HL-60 (cell line): ENCODE measurements around the gene POLR2L.
A peak's percentile ranks its signal among the peaks of the same experiment; 100 is the strongest.

Experiments
- DNase-seq, 2 experiments: peaks; one replicate each; pipeline ENCODE4 v3.0.0-alpha.2; 2010 to 2020; ENCODE audit warnings: low read depth in 1 of 2, low spot score in 1 of 2
- H3K27ac ChIP-seq: fragments of 250-450 bp; sonication (Bioruptor Pico); replicated peaks from 2 replicates; pipeline ENCODE4 v1.5.1; 2020; ENCODE audit warnings: mild to moderate bottlenecking, moderate library complexity
- H3K27me3 ChIP-seq: fragments of 250-450 bp; sonication (Bioruptor Pico); 2 replicates; pipeline ENCODE4 v1.5.1; 2021; ENCODE audit warnings: mild to moderate bottlenecking, moderate library complexity; ENCODE audit not compliant: insufficient read depth, poor library complexity, severe bottlenecking
- H3K4me3 ChIP-seq: replicated peaks from 2 replicates; pipeline ENCODE4 v1.5.1; 2011; ENCODE audit warnings: mild to moderate bottlenecking, control low read depth, low read length; ENCODE audit not compliant: insufficient read depth
- CTCF ChIP-seq: IDR thresholded peaks from one replicate; pipeline ENCODE4 v1.5.1; 2011; ENCODE audit warnings: low read length, control low read depth, inconsistent platforms; ENCODE audit not compliant: insufficient read depth
- GABPA ChIP-seq: IDR thresholded peaks from 2 replicates; pipeline ENCODE4 v1.6.1; 2012; ENCODE audit warnings: low read depth
- POLR2AphosphoS5 ChIP-seq: IDR thresholded peaks from 2 replicates; pipeline ENCODE4 v1.6.1; 2012; ENCODE audit warnings: low read depth
- SPI1 ChIP-seq: IDR thresholded peaks from 2 replicates; pipeline ENCODE4 v1.6.1; 2012; ENCODE audit warnings: low read depth, mild to moderate bottlenecking, borderline replicate concordance
- TF ChIP-seq, protein P1 (sequence below): IDR thresholded peaks from 2 replicates; pipeline ENCODE4 v1.6.1; 2012; ENCODE audit warnings: low read depth; ENCODE audit not compliant: insufficient replicate concordance

The POLR2L gene

DNA sequence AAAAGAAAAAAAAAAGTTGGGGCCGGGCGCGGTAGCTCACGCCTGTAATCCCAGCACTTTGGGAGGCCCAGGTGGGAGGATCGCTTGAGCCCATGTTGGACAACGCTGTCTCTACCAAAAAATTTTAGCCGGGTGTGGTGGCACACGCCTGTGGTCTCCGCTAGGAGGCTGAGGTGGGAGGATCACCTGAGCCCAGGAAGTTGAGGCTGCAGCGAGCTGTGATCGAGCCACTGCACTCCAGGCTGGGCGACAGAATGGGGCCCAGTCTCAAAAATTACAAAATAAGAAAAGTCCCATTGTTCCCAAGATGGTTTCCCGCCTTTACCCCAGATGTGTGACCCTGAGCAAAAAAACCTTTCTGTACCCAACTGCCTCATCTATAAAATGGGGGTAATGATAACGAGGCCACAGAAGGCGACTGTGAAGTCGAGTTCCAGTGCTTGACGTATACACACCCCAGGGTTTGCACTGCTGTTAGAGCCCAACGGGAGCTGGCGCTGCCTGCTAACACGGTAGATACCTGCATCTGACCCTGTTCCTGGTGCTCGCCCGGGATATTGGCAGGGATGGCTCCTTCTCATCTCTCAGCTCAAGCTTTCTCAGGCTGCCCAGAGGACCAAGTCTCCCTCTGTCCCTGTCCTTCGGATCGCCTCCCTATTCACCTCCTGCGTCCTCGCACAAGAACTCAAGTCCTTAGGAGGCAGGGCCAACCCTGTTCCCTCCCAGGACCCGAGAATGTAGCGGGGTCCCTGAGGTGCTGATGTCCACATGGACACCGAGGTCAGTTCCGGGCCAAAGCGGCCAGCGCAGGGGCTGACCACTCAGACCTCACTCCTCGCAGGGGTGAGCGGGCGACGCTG, 33.7 kb downstream of the POLR2L start:
- peak in 1 of 2 experiments; percentile 60 for DNase-seq
- no peaks in the 10 kb centered on the region for H3K27me3 ChIP-seq
- H3K27ac ChIP-seq: peak overlapping the region; percentile 100
- H3K4me3 ChIP-seq: peak overlapping the region; percentile 72
- no peak for TF ChIP-seq CTCF
- no peak for TF ChIP-seq GABPA
- TF ChIP-seq, protein P1, sequence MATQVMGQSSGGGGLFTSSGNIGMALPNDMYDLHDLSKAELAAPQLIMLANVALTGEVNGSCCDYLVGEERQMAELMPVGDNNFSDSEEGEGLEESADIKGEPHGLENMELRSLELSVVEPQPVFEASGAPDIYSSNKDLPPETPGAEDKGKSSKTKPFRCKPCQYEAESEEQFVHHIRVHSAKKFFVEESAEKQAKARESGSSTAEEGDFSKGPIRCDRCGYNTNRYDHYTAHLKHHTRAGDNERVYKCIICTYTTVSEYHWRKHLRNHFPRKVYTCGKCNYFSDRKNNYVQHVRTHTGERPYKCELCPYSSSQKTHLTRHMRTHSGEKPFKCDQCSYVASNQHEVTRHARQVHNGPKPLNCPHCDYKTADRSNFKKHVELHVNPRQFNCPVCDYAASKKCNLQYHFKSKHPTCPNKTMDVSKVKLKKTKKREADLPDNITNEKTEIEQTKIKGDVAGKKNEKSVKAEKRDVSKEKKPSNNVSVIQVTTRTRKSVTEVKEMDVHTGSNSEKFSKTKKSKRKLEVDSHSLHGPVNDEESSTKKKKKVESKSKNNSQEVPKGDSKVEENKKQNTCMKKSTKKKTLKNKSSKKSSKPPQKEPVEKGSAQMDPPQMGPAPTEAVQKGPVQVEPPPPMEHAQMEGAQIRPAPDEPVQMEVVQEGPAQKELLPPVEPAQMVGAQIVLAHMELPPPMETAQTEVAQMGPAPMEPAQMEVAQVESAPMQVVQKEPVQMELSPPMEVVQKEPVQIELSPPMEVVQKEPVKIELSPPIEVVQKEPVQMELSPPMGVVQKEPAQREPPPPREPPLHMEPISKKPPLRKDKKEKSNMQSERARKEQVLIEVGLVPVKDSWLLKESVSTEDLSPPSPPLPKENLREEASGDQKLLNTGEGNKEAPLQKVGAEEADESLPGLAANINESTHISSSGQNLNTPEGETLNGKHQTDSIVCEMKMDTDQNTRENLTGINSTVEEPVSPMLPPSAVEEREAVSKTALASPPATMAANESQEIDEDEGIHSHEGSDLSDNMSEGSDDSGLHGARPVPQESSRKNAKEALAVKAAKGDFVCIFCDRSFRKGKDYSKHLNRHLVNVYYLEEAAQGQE: no peak
- no peak for TF ChIP-seq POLR2AphosphoS5
- TF ChIP-seq SPI1: no peak

DNA sequence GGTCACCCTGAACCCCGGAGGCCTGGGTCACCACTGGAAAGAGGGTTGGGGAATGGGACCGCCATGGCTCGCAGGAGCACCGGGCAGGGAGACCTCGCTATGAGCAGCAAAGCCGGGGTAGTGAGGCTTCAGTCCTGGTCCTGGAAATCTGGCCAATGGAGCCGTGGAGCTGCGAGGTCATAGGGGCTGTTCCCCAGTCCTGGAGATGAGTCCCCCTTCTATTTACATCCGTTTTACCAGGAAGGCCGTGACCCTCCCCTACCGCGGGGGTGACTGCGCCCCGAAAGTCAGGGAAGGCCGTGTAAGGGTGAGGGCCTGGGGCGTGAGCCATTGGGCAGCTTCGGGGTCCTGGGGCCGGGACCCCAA, 37.7 kb downstream of the POLR2L start:
- Histone ChIP-seq H3K27me3 (no peaks in the 10 kb centered on the region), H3K27ac (peak overlapping the region; percentile 87), H3K4me3 (peak overlapping the region; percentile 66)
- TF ChIP-seq CTCF (no peak), POLR2AphosphoS5 (no peak), SPI1 (no peak), GABPA (no peak)
- TF ChIP-seq, protein P1: no peak
- no peak for DNase-seq

DNA sequence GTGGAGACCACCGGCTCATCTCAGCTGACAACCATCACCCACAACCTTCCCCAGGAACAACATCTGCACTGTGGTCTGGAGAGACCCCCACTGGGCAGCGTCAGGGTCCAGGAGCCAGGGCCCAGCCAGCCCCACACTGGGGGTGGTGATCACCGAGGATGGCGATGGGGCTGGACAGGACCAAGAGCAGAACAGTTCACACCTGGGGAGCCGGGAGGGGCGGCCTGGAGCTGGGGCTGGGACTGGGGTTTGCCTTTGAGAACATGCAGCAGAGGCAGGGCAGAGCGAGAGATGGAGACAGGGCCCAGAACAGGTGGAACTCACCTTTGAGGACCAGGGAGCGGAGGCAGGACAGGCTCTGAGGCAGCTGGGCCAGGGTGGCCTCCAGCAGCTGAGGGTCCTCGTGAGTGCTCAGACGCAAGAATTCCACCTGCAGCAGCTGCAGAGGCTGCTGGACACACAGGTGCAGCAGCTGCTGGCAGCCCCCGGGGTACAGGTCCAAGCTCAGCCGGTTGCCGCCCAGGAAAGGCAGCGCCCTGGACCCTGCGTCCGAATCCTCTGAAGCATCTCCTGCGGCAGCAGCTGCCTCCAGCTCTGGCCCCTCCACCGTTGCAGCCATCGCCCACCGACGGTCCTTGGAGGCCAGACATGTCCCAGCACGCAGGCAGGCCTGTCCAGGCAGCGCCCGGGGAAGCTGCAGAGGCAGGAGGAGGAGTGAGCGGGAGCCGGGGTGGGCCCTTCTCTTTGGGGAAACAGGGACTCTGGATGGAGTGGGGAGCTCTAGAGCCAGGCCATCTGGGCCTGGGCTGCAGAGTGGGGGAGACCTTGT, 38.3 kb downstream of the POLR2L start:
- no peak for TF ChIP-seq SPI1
- TF ChIP-seq, protein P1: no peak
- TF ChIP-seq POLR2AphosphoS5: no peak
- no peak for TF ChIP-seq CTCF
- TF ChIP-seq GABPA: no peak
- H3K27ac ChIP-seq: peak overlapping the region; percentile 87
- H3K27me3 ChIP-seq: no peaks in the 10 kb centered on the region
- DNase-seq: no peak
- H3K4me3 ChIP-seq: peak overlapping the region; percentile 66
